Mammary epithelial cell (primary cell): ENCODE measurements around the gene ZNF778.

ENCODE experiments used
- EZH2 ChIP-seq: IDR thresholded peaks from 2 replicates; pipeline ENCODE4 v1.6.1; 2012; ENCODE audit warnings: low read length, inconsistent platforms, borderline replicate concordance
- TF ChIP-seq, protein P1 (sequence below), 2 donors: IDR thresholded peaks in 1 of 2; conservative IDR thresholded peaks in 1 of 2; 2 replicates each; pipeline ENCODE4 v1.5.1; 2011 to 2012; ENCODE audit warnings: inconsistent platforms in 2 of 2, low read length in 2 of 2, mild to moderate bottlenecking in 2 of 2, control low read depth in 1 of 2, low read depth in 1 of 2; ENCODE audit not compliant: insufficient read depth in 1 of 2; ENCODE audit errors: extremely low read depth in 1 of 2

- TF ChIP-seq, protein P1, sequence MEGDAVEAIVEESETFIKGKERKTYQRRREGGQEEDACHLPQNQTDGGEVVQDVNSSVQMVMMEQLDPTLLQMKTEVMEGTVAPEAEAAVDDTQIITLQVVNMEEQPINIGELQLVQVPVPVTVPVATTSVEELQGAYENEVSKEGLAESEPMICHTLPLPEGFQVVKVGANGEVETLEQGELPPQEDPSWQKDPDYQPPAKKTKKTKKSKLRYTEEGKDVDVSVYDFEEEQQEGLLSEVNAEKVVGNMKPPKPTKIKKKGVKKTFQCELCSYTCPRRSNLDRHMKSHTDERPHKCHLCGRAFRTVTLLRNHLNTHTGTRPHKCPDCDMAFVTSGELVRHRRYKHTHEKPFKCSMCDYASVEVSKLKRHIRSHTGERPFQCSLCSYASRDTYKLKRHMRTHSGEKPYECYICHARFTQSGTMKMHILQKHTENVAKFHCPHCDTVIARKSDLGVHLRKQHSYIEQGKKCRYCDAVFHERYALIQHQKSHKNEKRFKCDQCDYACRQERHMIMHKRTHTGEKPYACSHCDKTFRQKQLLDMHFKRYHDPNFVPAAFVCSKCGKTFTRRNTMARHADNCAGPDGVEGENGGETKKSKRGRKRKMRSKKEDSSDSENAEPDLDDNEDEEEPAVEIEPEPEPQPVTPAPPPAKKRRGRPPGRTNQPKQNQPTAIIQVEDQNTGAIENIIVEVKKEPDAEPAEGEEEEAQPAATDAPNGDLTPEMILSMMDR (conservative IDR thresholded peaks at IDR 0.05 in 1 of 2, IDR thresholded peaks at IDR 0.05 in 1 of 2; ENCODE audit: extremely low read depth in 1 of 2, insufficient read depth in 1 of 2, low read depth in 1 of 2, low read length in 2 of 2): no peak
- no peak for TF ChIP-seq EZH2
These were observed 440 bp upstream of the ZNF778 start for GRCh38 chr16:89217138-89217387.
